ENCODE data around the gene SERPINB13. TPM values are rescaled to one million over a fixed set of nuclear protein-coding genes. Genes with fewer than 3 reads are reported as not detected.

Gene SERPINB13
- total and polyA plus RNA-seq, 10 donors, result 0.16 TPM; not detected in 9

GRCh38 chr18:63592471-63592870 lies 5.3 kb downstream of the SERPINB13 start:
- Histone ChIP-seq H3K4me1 (peaks cover 0 to 4% (median 0%) of the 10 kb centered on the region in 6 donors), H3K4me3 (no peak overlapping the region), H3K27me3 (replicated peaks in 1 of 7) (peaks cover 0 to 4% (median 0%) of the 10 kb centered on the region in 7 donors), H3K27ac (no peak overlapping the region), H3K36me3 (no peaks in the 10 kb centered on the region), H3K9me3 (no peaks in the 10 kb centered on the region)
- intact Hi-C loops (cut with DNase I; ENCODE audit: low total_unique reads), result no loop called here
- no peak for TF ChIP-seq CTCF (IDR thresholded peaks at IDR 0.05 in 8 of 11, conservative IDR thresholded peaks at IDR 0.05 in 3 of 11)
- TF ChIP-seq POLR2AphosphoS5 (IDR thresholded peaks at IDR 0.05), result no peak
- TF ChIP-seq POLR2A (IDR thresholded peaks at IDR 0.05), result no peak
- DNase-seq, result no peak
- 40 to 60% (median 56%) methylated on average over 1 of the region's 1 CpG for WGBS, 5 donors

- no peaks in the 10 kb centered on the region for H3K4me1 ChIP-seq
- no peak for DNase-seq
- intact Hi-C loops (cut with DNase I; ENCODE audit: low total_unique reads), result no loop called here
- 78 to 89% (median 80%) methylated on average over 14 of the region's 14 CpGs for WGBS, 5 donors
- no peaks in the 10 kb centered on the region for H3K27me3 ChIP-seq (replicated peaks in 1 of 7)
- H3K4me3 ChIP-seq, result no peak overlapping the region
- H3K27ac ChIP-seq, result no peak overlapping the region
- H3K9me3 ChIP-seq, result no peaks in the 10 kb centered on the region
- H3K36me3 ChIP-seq, result no peaks in the 10 kb centered on the region
- TF ChIP-seq POLR2AphosphoS5 (IDR thresholded peaks at IDR 0.05), result no peak
- TF ChIP-seq CTCF (IDR thresholded peaks at IDR 0.05 in 8 of 11, conservative IDR thresholded peaks at IDR 0.05 in 3 of 11), result no peak
- no peak for TF ChIP-seq POLR2A (IDR thresholded peaks at IDR 0.05)
Observed at GRCh38 chr18:63596964-63597363, 9.8 kb downstream of the SERPINB13 start.

GRCh38 chr18:63603355-63603754 lies 16.2 kb downstream of the SERPINB13 start:
- H3K27ac ChIP-seq, result no peak overlapping the region
- H3K9me3 ChIP-seq, result no peaks in the 10 kb centered on the region
- WGBS, 5 donors, result 51 to 71% (median 57%) methylated on average over 1 of the region's 1 CpG
- no peaks in the 10 kb centered on the region for H3K4me1 ChIP-seq
- no peaks in the 10 kb centered on the region for H3K36me3 ChIP-seq
- H3K27me3 ChIP-seq (replicated peaks in 1 of 7), result no peaks in the 10 kb centered on the region
- intact Hi-C loops (cut with DNase I; ENCODE audit: low total_unique reads), result no loop called here
- TF ChIP-seq POLR2A (IDR thresholded peaks at IDR 0.05), result no peak
- no peak for TF ChIP-seq POLR2AphosphoS5 (IDR thresholded peaks at IDR 0.05)
- no peak for TF ChIP-seq CTCF (IDR thresholded peaks at IDR 0.05 in 8 of 11, conservative IDR thresholded peaks at IDR 0.05 in 3 of 11)
- no peak overlapping the region for H3K4me3 ChIP-seq
- no peak for DNase-seq

GRCh38 chr18:63603772-63604171 lies 16.6 kb downstream of the SERPINB13 start:
- no peaks in the 10 kb centered on the region for H3K36me3 ChIP-seq
- no peak overlapping the region for H3K27ac ChIP-seq
- no peaks in the 10 kb centered on the region for H3K27me3 ChIP-seq (replicated peaks in 1 of 7)
- 0 to 32% (median 2%) methylated on average over 1 of the region's 1 CpG for WGBS, 5 donors
- TF ChIP-seq POLR2A (IDR thresholded peaks at IDR 0.05) (no peak), CTCF (IDR thresholded peaks at IDR 0.05 in 8 of 11, conservative IDR thresholded peaks at IDR 0.05 in 3 of 11) (no peak), POLR2AphosphoS5 (IDR thresholded peaks at IDR 0.05) (no peak)
- DNase-seq, result no peak
- no peaks in the 10 kb centered on the region for H3K9me3 ChIP-seq
- intact Hi-C loops (cut with DNase I; ENCODE audit: low total_unique reads), result no loop called here
- H3K4me1 ChIP-seq, result no peaks in the 10 kb centered on the region
- H3K4me3 ChIP-seq, result no peak overlapping the region

Data from spleen (tissue), 11 donors.